ENCODE measurements around the gene CDH13. TPM values are rescaled to one million over a fixed set of nuclear protein-coding genes. Genes with fewer than 3 reads are reported as not detected.

The CDH13 gene
- total and polyA plus RNA-seq, 2 donors (not counting 1 experiment from before 2014, with no cell fraction given) = 27.6 to 96.7 TPM

- H4K20me1 ChIP-seq (ENCODE audit: control insufficient read depth, extremely low read depth, insufficient read depth, low read length) = no peaks in the 10 kb centered on the region
- H3K4me1 ChIP-seq (ENCODE audit: control insufficient read depth, extremely low read depth, insufficient read depth, low read length) = no peaks in the 10 kb centered on the region
- DNase-seq (ENCODE audit: low read depth in 2 of 2) = no peak
These were observed 1105.8 kb downstream of the CDH13 start for GRCh38 chr16:83732536-83732935.

GRCh38 chr16:83733301-83733700 lies 1106.5 kb downstream of the CDH13 start:
- no peak for TF ChIP-seq EZH2 (IDR thresholded peaks at IDR 0.05; ENCODE audit: low read length, missing control alignments)
- Histone ChIP-seq H3K4me3 (replicated peaks in 1 of 4; ENCODE audit: control extremely low read depth in 1 of 4, insufficient read depth in 1 of 4, low read depth in 3 of 4, low read length in 4 of 4) (no peak overlapping the region), H4K20me1 (ENCODE audit: control insufficient read depth, extremely low read depth, insufficient read depth, low read length) (no peaks in the 10 kb centered on the region), H3K27me3 (ENCODE audit: control insufficient read depth, insufficient read depth, low read length) (no peaks in the 10 kb centered on the region), H2AFZ (ENCODE audit: low read length) (no peak overlapping the region), H3K4me2 (ENCODE audit: extremely low read depth, insufficient read depth, low read length) (no peak overlapping the region), H3K79me2 (ENCODE audit: control insufficient read depth, insufficient read depth, low read length) (no peaks in the 10 kb centered on the region), H3K27ac (ENCODE audit: insufficient read depth, low read length) (no peak overlapping the region), H3K9ac (ENCODE audit: insufficient read depth, low read length) (no peak overlapping the region), H3K4me1 (ENCODE audit: control insufficient read depth, extremely low read depth, insufficient read depth, low read length) (no peaks in the 10 kb centered on the region), H3K36me3 (ENCODE audit: control insufficient read depth, insufficient read depth, low read length) (no peaks in the 10 kb centered on the region), H3K9me3 (ENCODE audit: control insufficient read depth, insufficient read depth, low read depth, low read length) (no peaks in the 10 kb centered on the region)
- DNase-seq (ENCODE audit: low read depth in 2 of 2) = peak; percentile 7 to 86

More at GRCh38 chr16:83732536-83732935, 1105.8 kb downstream of the CDH13 start:
- Histone ChIP-seq H3K36me3 (ENCODE audit: control insufficient read depth, insufficient read depth, low read length) (no peaks in the 10 kb centered on the region), H3K27ac (ENCODE audit: insufficient read depth, low read length) (no peak overlapping the region), H3K4me3 (replicated peaks in 1 of 4; ENCODE audit: control extremely low read depth in 1 of 4, insufficient read depth in 1 of 4, low read depth in 3 of 4, low read length in 4 of 4) (no peak overlapping the region), H3K9ac (ENCODE audit: insufficient read depth, low read length) (no peak overlapping the region), H3K4me2 (ENCODE audit: extremely low read depth, insufficient read depth, low read length) (no peak overlapping the region), H3K79me2 (ENCODE audit: control insufficient read depth, insufficient read depth, low read length) (no peaks in the 10 kb centered on the region), H3K27me3 (ENCODE audit: control insufficient read depth, insufficient read depth, low read length) (no peaks in the 10 kb centered on the region), H2AFZ (ENCODE audit: low read length) (no peak overlapping the region), H3K9me3 (ENCODE audit: control insufficient read depth, insufficient read depth, low read depth, low read length) (no peaks in the 10 kb centered on the region)
- TF ChIP-seq EZH2 (IDR thresholded peaks at IDR 0.05; ENCODE audit: low read length, missing control alignments) (no peak), CTCF (conservative IDR thresholded peaks at IDR 0.05 in 1 of 2, IDR thresholded peaks at IDR 0.05 in 1 of 2; ENCODE audit: low read depth in 1 of 2, low read length in 2 of 2) (no peak)

- Histone ChIP-seq H3K9me3 (ENCODE audit: control insufficient read depth, insufficient read depth, low read depth, low read length) (no peaks in the 10 kb centered on the region), H3K36me3 (ENCODE audit: control insufficient read depth, insufficient read depth, low read length) (no peaks in the 10 kb centered on the region), H3K79me2 (ENCODE audit: control insufficient read depth, insufficient read depth, low read length) (no peaks in the 10 kb centered on the region), H3K27ac (ENCODE audit: insufficient read depth, low read length) (no peak overlapping the region), H3K27me3 (ENCODE audit: control insufficient read depth, insufficient read depth, low read length) (no peaks in the 10 kb centered on the region), H3K4me3 (replicated peaks in 1 of 4; ENCODE audit: control extremely low read depth in 1 of 4, insufficient read depth in 1 of 4, low read depth in 3 of 4, low read length in 4 of 4) (no peak overlapping the region), H3K9ac (ENCODE audit: insufficient read depth, low read length) (no peak overlapping the region), H3K4me1 (ENCODE audit: control insufficient read depth, extremely low read depth, insufficient read depth, low read length) (no peaks in the 10 kb centered on the region), H3K4me2 (ENCODE audit: extremely low read depth, insufficient read depth, low read length) (no peak overlapping the region), H4K20me1 (ENCODE audit: control insufficient read depth, extremely low read depth, insufficient read depth, low read length) (no peaks in the 10 kb centered on the region), H2AFZ (ENCODE audit: low read length) (no peak overlapping the region)
- no peak for DNase-seq (ENCODE audit: low read depth in 2 of 2)
- no peak for TF ChIP-seq EZH2 (IDR thresholded peaks at IDR 0.05; ENCODE audit: low read length, missing control alignments)
- TF ChIP-seq CTCF (conservative IDR thresholded peaks at IDR 0.05 in 1 of 2, IDR thresholded peaks at IDR 0.05 in 1 of 2; ENCODE audit: low read depth in 1 of 2, low read length in 2 of 2) = no peak
These were observed 1107.4 kb downstream of the CDH13 start for GRCh38 chr16:83734136-83734535.

Data from fibroblast of lung (primary cell).